ACC112 (cell line): ENCODE data around the gene MEIOC.

Experiments
- H2AFZ ChIP-seq: fragments of 200-600 bp; sonication (generic); one replicate; pipeline ENCODE4 v1.6.0; 2017; ENCODE audit warnings: antibody characterized with exemption, low read length; ENCODE audit not compliant: unreplicated experiment
- H3K27ac ChIP-seq: fragments of 200-600 bp; sonication (generic); 2 replicates; pipeline ENCODE4 v1.5.1; 2014; ENCODE audit warnings: low read depth, mild to moderate bottlenecking, antibody characterized with exemption, low read length, moderate library complexity
- H3K27me3 ChIP-seq: fragments of 200-600 bp; sonication (generic); 2 replicates; pipeline ENCODE4 v1.6.1; 2014; ENCODE audit warnings: mild to moderate bottlenecking, antibody characterized with exemption, low read length, moderate library complexity, mixed read lengths; ENCODE audit not compliant: insufficient read depth
- H3K36me3 ChIP-seq: fragments of 200-600 bp; sonication (generic); 2 replicates; pipeline ENCODE4 v1.6.1; 2016; ENCODE audit warnings: mild to moderate bottlenecking, antibody characterized with exemption, low read length, moderate library complexity, mixed read lengths; ENCODE audit not compliant: insufficient read depth
- H3K4me1 ChIP-seq: fragments of 200-600 bp; sonication (generic); one replicate; pipeline ENCODE4 v1.6.1; 2016; ENCODE audit warnings: low read length, mixed read lengths; ENCODE audit not compliant: insufficient read depth, unreplicated experiment, control insufficient read depth
- H3K4me3 ChIP-seq: fragments of 200-600 bp; sonication (generic); 2 replicates; pipeline ENCODE4 v1.5.1; 2014; ENCODE audit warnings: mild to moderate bottlenecking, low read depth, low read length
- H3K79me2 ChIP-seq: fragments of 200-600 bp; sonication (generic); one replicate; pipeline ENCODE4 v1.6.0; 2016; ENCODE audit warnings: low read length; ENCODE audit not compliant: control insufficient read depth, unreplicated experiment, insufficient read depth

The MEIOC gene

GRCh38 chr17:44647736-44648135, 8.5 kb upstream of the MEIOC start:
- no peak overlapping the region for H3K27ac ChIP-seq
- no peaks in the 10 kb centered on the region for H3K4me1 ChIP-seq
- no peak overlapping the region for H2AFZ ChIP-seq
- no peaks in the 10 kb centered on the region for H3K36me3 ChIP-seq
- no peak overlapping the region for H3K4me3 ChIP-seq
- H3K27me3 ChIP-seq: no peaks in the 10 kb centered on the region
- no peaks in the 10 kb centered on the region for H3K79me2 ChIP-seq

- H3K4me1 ChIP-seq: no peaks in the 10 kb centered on the region
- H3K27me3 ChIP-seq: 0 out of 2 replicates have a peak, but pooled peaks cover 6% of the 10 kb centered on the region
- H3K4me3 ChIP-seq: no peak overlapping the region
- H2AFZ ChIP-seq: no peak overlapping the region
- no peak overlapping the region for H3K27ac ChIP-seq
- no peaks in the 10 kb centered on the region for H3K36me3 ChIP-seq
- H3K79me2 ChIP-seq: no peaks in the 10 kb centered on the region
Measured at GRCh38 chr17:44648963-44649362, 7.3 kb upstream of the MEIOC start.

- Histone ChIP-seq H3K79me2 (no peaks in the 10 kb centered on the region), H3K4me3 (no peak overlapping the region), H3K4me1 (no peaks in the 10 kb centered on the region), H2AFZ (no peak overlapping the region), H3K36me3 (no peaks in the 10 kb centered on the region), H3K27ac (no peak overlapping the region), H3K27me3 (peaks cover 14% of the 10 kb centered on the region; the same call in 1 of the 2 replicates)
Measured at GRCh38 chr17:44651228-44651627, 5.0 kb upstream of the MEIOC start.

GRCh38 chr17:44652727-44653126, 3.5 kb upstream of the MEIOC start:
- H3K27me3 ChIP-seq: peaks cover 24% of the 10 kb centered on the region
- H3K4me1 ChIP-seq: no peaks in the 10 kb centered on the region
- no peak overlapping the region for H2AFZ ChIP-seq

GRCh38 chr17:44653384-44653783, 2.9 kb upstream of the MEIOC start:
- Histone ChIP-seq H3K27ac (no peak overlapping the region), H3K4me1 (no peaks in the 10 kb centered on the region), H3K4me3 (no peak overlapping the region), H3K79me2 (no peaks in the 10 kb centered on the region), H2AFZ (no peak overlapping the region), H3K36me3 (no peaks in the 10 kb centered on the region), H3K27me3 (peaks cover 24% of the 10 kb centered on the region)

More at GRCh38 chr17:44652727-44653126, 3.5 kb upstream of the MEIOC start:
- Histone ChIP-seq H3K36me3 (no peaks in the 10 kb centered on the region), H3K27ac (no peak overlapping the region), H3K79me2 (no peaks in the 10 kb centered on the region), H3K4me3 (no peak overlapping the region)

- Histone ChIP-seq H3K79me2 (no peaks in the 10 kb centered on the region), H2AFZ (no peak overlapping the region), H3K27me3 (peaks cover 24% of the 10 kb centered on the region), H3K27ac (no peak overlapping the region), H3K36me3 (no peaks in the 10 kb centered on the region), H3K4me3 (no peak overlapping the region), H3K4me1 (no peaks in the 10 kb centered on the region)
Measured at GRCh38 chr17:44653954-44654353, 2.3 kb upstream of the MEIOC start.

- no peaks in the 10 kb centered on the region for H3K36me3 ChIP-seq
- no peaks in the 10 kb centered on the region for H3K79me2 ChIP-seq
- no peak overlapping the region for H2AFZ ChIP-seq
- no peak overlapping the region for H3K4me3 ChIP-seq
- H3K27ac ChIP-seq: no peak overlapping the region
- H3K4me1 ChIP-seq: no peaks in the 10 kb centered on the region
- H3K27me3 ChIP-seq: peaks cover 5% of the 10 kb centered on the region
Measured at GRCh38 chr17:44661835-44662234, 5.6 kb downstream of the MEIOC start.

- Histone ChIP-seq H3K4me3 (no peak overlapping the region), H3K4me1 (no peaks in the 10 kb centered on the region), H3K36me3 (no peaks in the 10 kb centered on the region), H3K79me2 (no peaks in the 10 kb centered on the region), H3K27me3 (no peaks in the 10 kb centered on the region), H2AFZ (no peak overlapping the region), H3K27ac (no peak overlapping the region)
Measured at GRCh38 chr17:44663095-44663494, 6.8 kb downstream of the MEIOC start.

GRCh38 chr17:44664867-44665266, 8.6 kb downstream of the MEIOC start:
- H3K79me2 ChIP-seq: no peaks in the 10 kb centered on the region
- H3K4me1 ChIP-seq: no peaks in the 10 kb centered on the region
- no peaks in the 10 kb centered on the region for H3K36me3 ChIP-seq
- no peak overlapping the region for H3K4me3 ChIP-seq
- H2AFZ ChIP-seq: no peak overlapping the region
- no peak overlapping the region for H3K27ac ChIP-seq
- no peaks in the 10 kb centered on the region for H3K27me3 ChIP-seq

GRCh38 chr17:44666006-44666405, 9.7 kb downstream of the MEIOC start:
- Histone ChIP-seq H3K27ac (no peak overlapping the region), H3K27me3 (no peaks in the 10 kb centered on the region), H3K4me1 (no peaks in the 10 kb centered on the region), H3K36me3 (no peaks in the 10 kb centered on the region), H3K4me3 (no peak overlapping the region), H3K79me2 (no peaks in the 10 kb centered on the region), H2AFZ (no peak overlapping the region)

GRCh38 chr17:44672479-44673093, 16.3 kb downstream of the MEIOC start:
- no peak overlapping the region for H3K27ac ChIP-seq

More at GRCh38 chr17:44672479-44673093, 16.3 kb downstream of the MEIOC start:
- Histone ChIP-seq H3K4me1 (peaks cover 10% of the 10 kb centered on the region), H3K79me2 (no peaks in the 10 kb centered on the region), H3K4me3 (no peak overlapping the region), H3K27me3 (no peaks in the 10 kb centered on the region), H2AFZ (no peak overlapping the region), H3K36me3 (no peaks in the 10 kb centered on the region)
